HG03066 (cell line): ENCODE results near the gene MTRR.

Source experiments
- ATAC-seq: cut with Tn5 transposase; IDR thresholded peaks from one replicate; pipeline ENCODE4 v1.9.1; 2021; ENCODE audit warnings: low read depth; ENCODE audit not compliant: unreplicated experiment

The MTRR gene

DNA sequence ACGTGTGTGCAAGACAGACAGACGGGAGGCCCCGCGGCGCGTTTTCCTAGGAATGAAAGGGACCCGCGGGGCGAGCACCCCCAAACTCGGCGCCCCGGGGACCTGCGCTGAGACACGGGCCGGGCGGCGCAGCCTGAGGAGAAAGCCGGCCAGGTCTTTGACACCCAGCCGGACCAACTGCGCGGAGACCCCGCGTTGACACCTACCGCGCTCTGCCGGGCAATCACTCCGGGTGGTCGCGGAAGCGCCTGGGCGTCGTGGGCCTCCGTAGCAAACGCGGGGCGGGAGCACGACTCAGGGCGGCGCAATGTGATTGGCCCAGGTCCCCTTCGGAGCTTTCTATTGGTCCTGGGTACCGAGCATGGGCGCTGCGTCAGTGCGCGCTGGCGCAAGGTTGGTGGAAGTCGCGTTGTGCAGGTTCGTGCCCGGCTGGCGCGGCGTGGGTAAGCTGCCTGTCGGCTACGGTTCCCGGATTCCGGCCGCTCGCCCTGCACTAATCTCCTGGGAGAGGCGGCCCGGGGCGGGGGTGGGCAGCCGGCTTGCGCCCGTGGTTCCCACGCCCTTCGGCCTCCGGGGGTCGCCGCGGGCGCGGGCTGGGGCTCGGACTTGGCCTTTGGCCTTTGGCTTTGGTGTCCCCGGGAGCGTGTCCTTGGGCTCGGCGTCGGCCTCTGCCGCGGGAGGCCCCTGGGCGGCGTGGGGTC, at the start of gene MTRR, which contains the start of gene FASTKD3:
MTRR (plus strand) TSS at position 376 of the 701 bp plus-strand sequence. CDS start 1,647 bp downstream, outside the sequence.
FASTKD3 (minus strand) TSS at position 259 of the 701 bp plus-strand sequence. CDS start 948 bp downstream, outside the sequence.
- peak; percentile 96 for ATAC-seq

DNA sequence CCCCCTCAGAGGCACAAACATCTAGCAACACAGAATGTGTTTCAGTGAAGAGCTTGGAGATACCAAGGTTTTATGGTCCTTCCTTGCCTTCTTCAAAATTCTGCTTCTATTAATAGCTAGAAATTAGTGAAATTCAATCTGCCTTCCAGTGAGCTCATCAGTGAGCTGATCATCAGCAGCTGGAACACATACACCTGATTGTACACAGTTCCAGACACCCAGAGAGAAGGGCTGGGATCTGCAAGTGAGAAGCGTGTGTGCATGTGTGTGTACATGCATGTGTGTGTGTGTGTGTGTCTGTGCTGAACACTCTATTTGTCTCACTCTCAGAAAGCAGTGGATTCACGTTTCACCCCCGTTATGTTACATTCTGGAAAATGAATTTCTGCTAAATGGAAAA, 46.5 kb upstream of the MTRR start:
- ATAC-seq, result no peak

DNA sequence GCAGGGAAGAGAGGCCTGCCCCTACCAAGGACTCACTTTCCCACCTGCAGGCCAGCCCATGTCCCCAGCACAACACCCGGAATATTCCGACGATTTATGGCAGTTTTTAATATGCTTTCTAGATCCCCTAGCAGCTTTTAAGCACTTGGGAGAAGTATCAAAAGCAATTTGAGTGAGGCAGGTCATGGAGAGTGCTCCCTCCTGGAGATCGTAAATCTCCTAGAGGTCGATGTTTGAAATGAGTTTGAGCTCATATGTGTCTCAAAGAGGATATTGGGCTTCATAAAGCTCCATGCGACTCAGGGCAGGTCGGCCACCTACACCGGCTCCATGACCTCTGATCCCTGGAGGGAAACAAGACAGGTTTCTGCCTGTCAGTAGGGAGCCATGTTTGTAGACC, 45.4 kb upstream of the MTRR start:
- ATAC-seq, result no peak

DNA sequence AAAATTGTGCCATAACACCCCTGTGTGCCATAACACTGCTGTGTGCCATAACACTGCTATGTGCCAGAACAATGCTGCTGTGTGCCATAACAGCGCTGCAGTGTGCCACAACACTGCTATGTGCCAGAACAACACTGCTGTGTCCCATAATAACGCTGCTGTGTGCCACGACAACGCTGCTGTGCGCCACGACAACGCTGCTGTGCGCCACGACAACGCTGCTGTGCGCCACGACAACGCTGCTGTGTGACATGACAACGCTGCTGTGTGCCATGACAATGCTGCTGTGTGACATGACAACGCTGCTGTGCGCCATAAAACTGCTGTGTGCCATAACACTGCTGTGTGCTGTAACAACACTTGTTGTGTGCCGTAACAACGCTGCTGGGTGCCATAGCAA, 44.0 kb upstream of the MTRR start:
- ATAC-seq, result no peak

DNA sequence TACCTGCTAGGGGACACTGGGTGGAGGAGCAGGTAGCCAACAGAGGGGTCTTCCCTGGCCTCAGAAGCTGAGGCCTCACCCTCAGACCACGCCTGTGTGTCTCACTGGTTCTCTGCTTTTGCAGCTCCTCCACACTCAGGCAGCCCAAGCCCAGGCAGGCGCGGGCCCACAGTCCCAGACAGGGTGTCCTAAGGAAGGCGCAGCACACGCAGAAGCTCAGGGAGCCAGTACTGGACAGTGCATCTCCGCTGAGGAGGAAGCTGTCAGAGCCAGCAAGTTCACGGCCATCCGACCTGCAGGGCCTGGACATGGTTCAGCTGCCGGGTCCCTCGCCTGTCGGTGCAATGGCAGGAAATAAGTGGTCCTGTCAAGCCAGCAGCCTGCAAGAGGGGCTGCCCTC, 43.3 kb upstream of the MTRR start:
- ATAC-seq, result no peak

DNA sequence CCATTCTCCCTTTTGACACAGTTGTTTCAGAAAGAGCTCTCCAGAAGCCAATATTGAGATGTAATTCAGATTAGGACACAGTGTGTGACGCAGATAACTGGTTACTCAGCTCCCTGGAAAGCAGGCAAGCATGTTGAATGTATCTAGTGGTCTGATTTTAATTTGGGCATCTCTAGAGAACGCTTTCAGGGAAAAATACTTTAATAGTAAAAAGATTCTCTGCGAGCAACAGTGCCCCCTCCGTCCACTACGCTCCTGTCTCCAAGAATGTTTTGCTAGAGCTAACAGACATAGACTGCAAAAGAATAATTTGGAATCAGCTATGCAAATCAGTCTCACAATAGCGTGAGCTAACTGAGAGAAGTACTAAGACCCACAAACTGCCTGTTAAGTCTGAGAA, 41.3 kb upstream of the MTRR start:
- no peak for ATAC-seq

DNA sequence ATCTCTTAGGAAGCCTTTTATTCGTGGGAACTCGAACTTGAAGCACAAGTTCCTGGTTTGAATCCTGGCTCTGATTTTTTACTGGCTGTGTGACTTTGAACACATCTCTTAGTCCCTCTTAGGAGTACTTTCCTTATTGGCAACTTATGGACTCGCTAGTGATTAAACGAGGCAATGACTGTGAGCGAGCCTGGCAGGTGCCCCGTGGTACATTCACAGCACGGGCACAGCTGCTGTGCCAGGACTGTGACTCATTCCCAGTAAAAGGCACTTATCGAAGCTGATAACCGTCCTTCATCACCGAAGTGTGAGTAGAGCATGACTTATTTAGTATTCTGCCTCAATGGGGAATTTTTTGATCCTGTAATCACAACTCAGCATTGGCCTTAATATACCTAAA, 40.7 kb upstream of the MTRR start:
- ATAC-seq, result no peak

DNA sequence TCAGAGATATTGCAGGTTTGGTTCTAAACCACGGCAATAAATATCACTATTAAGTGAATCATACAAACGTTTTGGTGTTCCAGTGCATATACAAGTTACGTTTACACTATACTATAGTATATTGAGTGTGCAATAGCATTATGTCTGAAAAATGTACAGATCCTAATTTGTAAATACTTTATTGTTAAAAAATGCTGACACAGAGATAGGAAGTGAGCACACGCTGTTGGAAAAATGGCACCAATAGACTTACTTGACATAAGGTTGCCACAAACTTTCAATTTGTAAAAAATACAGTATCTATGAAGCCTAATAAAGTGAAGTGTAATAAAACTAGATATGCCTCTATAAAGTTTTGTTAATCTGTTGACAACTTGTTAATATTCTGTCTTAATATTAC, 34.0 kb upstream of the MTRR start:
- ATAC-seq, result no peak

DNA sequence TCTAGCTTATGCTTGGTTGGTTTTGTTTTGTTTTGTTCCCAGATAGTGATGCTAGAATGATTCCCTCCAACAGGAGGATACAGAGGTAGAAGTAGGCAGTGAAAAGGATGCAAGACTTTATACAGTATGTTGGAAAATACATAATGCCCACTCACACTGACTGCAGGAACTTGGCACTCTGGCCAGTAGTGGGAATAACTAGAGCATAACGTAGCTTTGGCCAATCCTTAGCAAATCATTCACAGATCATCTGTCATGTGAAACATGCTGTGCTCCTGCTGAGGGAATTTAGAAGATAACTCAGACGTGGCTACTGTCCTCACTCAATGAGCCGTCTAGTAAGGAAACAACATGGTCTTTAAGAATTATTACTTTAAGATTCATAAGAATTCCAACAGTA, 31.5 kb upstream of the MTRR start:
- no peak for ATAC-seq

DNA sequence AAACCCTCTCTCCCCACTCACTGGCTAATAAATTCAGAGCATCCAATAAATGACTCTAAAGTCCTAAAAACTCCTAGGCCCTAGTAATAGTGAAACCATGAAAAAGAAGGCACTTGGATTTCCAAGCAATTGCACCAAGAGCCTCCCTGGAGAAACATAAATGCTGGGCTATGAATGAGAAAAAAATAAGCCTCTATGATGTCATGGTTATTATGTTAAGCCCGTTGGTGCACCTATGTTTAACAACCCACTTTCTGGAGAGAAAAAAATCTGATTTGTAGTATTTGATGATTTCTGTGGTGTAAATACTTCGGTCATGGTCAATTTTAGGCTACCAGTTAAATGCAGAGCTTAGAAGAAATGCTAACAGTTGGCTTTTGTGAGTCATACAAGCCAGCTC, 26.4 kb upstream of the MTRR start:
- no peak for ATAC-seq

DNA sequence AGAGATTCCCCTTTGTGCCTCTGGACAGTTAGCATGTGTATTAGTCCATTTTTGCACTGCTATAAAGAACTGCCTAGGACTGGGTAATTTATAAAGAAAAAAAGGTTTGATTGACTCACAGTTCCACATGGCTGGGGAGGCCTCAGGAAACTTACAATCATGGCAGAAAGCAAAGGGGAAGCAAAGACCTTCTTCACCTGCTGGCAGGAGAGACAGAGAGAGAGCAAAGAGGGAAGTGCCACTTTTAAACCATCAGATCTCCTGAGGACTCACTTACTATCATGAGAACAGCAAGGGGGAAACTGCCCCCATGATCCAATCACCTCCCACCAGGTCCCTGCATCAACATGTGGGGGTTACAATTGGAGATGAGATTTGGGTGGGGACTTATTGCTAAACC, 24.0 kb upstream of the MTRR start:
- ATAC-seq, result no peak

DNA sequence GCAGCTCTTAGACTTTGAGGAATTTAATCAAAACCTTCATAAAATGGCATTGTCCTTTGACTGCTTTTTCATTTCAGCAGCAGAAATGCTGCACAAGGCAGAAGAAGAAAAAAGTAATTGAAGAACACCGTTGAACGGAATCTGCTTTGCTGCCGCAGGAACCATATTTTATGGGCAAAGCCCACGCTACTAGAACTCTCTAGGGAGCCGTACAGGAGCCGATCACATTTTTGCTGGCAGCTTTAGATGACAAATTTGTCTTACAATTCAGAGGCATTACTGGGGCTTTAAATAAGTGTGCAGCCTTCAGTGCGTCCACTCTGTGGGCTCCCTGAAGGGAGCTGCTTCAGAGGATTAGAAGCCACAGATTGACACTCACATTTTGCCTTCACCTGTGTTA, 23.4 kb upstream of the MTRR start:
- no peak for ATAC-seq

DNA sequence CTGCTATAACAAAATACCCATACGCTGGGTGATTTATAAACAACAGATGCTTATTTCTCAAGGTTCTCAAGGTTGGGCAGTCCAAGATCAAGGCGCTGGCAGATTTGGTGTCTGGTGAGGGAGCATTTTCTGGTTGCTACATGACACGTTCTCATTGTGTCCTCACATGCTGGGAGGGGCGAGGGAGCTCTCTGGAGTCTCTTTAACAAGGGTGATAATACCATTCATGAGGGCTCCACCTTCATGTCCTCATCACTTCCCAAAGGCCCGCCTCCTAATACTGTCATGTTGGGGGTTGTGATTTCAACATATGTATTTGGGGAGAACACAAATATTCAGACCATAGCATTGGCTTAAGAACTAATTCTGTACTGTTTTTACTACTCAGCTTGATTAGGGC, 22.6 kb upstream of the MTRR start:
- no peak for ATAC-seq

DNA sequence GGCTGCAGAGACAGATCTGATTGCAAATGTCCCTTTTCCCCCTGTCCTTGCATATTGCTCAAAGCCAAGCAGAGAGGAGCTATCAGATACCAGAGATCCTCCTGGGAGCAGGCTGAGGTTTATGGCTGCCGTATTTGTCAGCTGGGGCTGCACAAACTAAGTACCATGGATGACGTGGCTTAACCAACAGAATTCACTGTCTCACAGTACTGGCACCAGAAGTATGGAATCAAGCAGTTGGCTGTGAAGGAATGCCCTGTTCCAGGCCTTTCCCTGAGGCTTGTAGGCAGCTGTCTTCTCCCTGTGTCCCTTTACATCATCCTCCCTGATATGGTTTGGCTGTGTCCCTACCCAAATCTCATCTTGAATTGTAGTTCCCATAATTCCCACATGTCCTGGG, 20.7 kb upstream of the MTRR start:
- ATAC-seq, result no peak

DNA sequence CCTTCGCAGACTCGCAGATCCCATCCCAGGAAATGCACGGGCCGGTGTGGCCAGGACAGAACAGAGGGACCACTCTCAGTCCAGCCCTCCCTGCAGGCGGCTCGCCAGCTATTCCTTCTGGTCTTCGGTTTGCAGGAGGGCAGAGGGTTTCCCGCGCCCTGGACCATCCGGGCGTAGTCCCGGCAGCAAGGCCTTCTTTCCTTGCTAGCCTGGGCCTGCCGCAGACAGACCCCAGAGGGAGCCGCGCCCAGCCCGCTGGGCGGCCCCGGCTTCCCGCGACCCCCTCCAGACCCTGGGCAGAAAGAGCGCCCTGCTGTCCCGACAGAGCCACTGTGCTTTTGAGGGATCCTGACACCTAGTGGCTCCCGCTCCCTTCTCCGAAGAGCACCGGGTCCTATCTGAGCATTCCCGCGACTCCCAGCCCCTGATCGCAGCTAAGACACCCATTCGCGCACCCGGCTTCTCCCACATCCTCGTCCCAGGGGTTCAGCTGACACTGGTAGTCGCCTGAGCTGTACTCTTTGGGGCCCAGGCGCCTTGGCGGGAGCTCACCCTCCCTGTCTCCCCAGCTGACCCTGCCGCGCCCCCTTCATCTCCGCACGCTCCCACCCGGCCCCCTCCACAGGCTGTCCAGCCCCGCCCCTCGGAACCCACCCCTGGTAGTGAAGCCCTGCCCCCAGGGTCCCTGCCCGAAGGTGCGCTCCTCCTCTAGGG, 19.1 kb upstream of the MTRR start:
- no peak for ATAC-seq

DNA sequence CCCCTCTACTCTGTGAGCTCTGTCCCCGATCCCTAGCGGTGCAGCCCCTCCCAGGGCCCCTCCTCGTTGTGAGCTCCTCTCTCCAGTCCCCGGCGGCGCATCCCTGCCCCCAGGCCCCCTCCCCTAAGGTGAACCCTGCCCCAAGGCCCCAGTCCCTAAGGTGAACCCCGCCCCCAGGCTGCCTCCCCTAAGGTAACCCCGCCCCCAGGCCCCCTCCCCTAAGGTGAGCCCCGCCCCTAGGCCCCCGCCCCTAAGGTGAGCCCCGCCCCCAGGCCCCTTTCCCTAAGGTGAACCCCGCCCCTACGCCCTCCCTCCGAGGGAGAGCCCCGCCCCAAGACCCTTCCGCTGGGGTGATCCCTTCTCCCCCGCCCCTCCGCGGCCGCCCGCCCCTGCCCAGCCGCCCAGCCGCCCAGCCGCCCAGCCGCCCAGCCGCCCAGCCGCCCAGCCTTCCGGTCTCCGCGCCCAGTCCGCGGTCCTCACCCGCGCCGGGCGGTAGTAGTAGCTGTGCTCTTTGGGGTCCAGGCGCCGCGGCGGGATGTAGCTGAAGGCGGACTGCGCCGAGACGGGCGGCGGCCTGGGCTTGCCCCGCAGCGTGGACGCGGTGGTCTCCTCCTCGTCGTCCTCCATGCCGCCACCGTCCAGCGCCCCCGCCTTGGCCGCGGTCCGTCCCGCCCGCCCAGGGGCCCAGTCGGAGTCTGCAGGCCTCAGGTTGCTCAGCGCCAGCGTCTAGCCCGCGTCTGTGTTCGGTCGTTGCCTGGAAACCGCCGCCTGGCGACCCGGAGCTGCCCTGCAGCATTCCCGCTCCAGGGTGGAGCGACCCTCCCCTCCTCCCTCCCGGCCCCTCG, 18.3 kb upstream of the MTRR start, which contains the start of gene CFAP90:
CFAP90 (minus strand) TSS at position 739 of the 845 bp plus-strand sequence; CDS start at position 627, 112 bp downstream.
- ATAC-seq, result no peak

DNA sequence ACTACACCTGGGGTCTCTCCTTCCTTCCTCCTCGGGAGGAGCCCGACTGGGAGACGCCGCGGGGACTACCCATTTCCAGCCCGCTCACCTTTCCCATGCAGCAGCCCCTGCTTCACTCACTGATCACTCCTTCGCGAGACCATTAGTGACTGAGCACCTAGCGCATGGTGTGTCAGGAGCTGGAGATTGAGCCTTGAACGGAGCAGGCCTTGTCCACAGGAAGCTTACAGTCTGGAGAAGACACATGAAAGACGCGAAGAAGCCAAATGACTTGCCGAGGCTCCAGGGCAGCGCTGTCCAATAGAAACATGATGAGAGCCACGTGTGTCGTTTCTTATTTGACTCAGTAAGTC, 17.7 kb upstream of the MTRR start:
- ATAC-seq, result no peak

DNA sequence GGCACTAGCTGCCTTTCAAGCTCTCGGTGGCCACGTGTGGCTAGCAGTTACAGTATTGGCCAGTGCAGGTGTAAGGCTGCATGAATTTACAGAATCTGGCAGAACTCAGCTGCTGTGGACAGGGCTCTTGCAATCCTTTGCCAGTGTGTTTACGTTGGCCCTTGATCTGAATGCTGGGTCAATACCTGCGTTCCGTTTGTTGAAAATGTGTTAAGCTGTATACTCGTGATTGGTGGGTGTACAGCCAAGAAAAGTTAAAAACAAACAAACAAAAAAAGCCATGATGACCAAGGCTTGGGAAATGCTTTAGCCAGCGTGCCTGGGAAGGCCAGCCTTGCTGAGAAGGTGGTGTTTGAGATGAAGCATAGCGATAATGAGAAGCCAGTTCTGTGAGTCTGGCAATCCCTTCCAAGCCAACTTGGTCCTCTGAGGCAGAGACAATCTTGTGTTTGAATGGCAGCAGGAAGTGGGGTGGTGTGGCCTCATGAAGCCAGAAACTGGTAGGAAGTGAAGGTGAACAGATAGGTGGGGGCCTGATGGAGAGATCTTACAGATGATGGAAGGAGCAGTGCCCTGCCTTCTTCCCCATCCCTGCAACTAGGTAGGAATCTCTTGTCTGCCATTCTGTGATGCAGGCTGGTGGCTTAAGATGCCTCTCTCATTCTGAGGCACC, 17.2 kb upstream of the MTRR start:
- no peak for ATAC-seq

DNA sequence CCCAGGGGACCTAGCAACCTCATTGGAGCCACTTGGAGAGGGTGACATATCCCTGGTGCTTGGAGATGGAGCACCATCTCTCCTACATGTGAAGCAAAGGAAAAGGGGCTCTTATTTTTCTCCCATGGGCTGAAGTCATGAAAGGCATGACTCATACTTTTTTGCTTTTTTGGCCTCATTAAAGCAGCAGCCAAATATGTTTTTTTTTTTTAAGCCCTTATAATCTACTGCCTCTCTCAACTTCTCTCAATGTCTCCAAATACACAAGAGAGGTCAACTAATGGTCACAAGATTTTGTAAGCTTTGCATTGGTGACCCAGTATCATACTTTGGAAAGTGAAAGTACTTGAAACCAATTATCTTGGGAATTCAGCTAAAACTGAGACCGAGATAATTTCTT, 16.4 kb upstream of the MTRR start:
- ATAC-seq, result no peak

DNA sequence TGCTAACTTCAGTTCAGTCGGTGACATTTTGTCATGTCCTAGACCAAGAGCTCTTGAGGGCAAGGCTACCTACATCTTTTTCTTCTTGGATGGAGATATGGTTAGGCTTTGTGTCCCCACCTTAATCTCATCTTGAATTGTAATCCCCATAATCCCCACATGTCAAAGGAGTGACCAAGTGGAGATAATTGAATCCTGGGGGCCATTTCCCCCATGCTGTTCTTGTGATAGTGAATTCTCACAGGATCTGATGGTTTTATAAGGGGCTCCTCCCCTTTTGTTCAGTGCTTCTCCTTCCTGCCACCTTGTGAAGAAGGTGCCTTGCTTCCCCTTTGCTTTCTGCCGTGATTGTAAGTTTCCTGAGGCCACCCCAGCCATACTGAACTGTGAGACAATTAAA, 16.0 kb upstream of the MTRR start:
- ATAC-seq, result no peak

DNA sequence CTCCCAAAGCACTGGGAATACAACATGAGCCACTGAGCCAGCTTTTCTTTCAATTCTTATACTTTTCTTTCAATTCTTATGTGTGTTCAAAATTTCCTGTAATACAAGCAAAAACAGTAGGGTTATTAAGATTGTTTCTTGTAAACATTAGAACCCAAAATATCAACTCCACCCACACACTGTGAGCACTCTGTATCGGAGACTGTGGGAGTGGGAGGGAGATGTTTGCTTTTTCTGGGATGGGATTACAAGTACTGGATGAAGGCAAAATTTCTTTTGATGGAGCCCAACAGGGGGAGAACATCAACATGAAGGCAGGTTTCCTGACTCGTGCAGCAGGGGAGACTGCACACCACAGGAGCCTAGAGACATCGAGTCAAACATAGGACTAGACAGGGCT, 13.3 kb upstream of the MTRR start:
- ATAC-seq, result no peak
